ENCODE data around the gene PALM. TPM values are rescaled to one million over a fixed set of nuclear protein-coding genes. Genes with fewer than 3 reads are reported as not detected.

The PALM gene
- total RNA-seq, 1 donor from 2014 or later: 42.0 TPM

GRCh38 chr19:787536-787935 is 78.8 kb downstream of the PALM start:
- DNase-seq (ENCODE audit: low spot score): no peak
- H3K27ac Mint-ChIP-seq (ENCODE audit: unreplicated experiment): peak overlapping the region; percentile 30
- peaks cover 9% of the 10 kb centered on the region for H3K27me3 Mint-ChIP-seq (ENCODE audit: unreplicated experiment)
- H3K4me3 Mint-ChIP-seq (ENCODE audit: unreplicated experiment): no peak overlapping the region
- H3K4me1 Mint-ChIP-seq (ENCODE audit: unreplicated experiment): peaks cover 38% of the 10 kb centered on the region
- no peaks in the 10 kb centered on the region for H3K9me3 Mint-ChIP-seq (ENCODE audit: unreplicated experiment)
- H3K36me3 Mint-ChIP-seq (ENCODE audit: low read depth, unreplicated experiment): no peaks in the 10 kb centered on the region
- no peak for TF ChIP-seq CTCF (IDR thresholded peaks at IDR 0.05; ENCODE audit: unreplicated experiment)

GRCh38 chr19:788686-788982 is 79.9 kb downstream of the PALM start:
- peak overlapping the region; percentile 100 for H3K27ac Mint-ChIP-seq (ENCODE audit: unreplicated experiment)
- no peaks in the 10 kb centered on the region for H3K9me3 Mint-ChIP-seq (ENCODE audit: unreplicated experiment)
- no peak overlapping the region for H3K4me3 Mint-ChIP-seq (ENCODE audit: unreplicated experiment)
- peaks cover 32% of the 10 kb centered on the region for H3K4me1 Mint-ChIP-seq (ENCODE audit: unreplicated experiment)
- no peaks in the 10 kb centered on the region for H3K36me3 Mint-ChIP-seq (ENCODE audit: low read depth, unreplicated experiment)
- DNase-seq (ENCODE audit: low spot score): no peak
- H3K27me3 Mint-ChIP-seq (ENCODE audit: unreplicated experiment): peaks cover 8% of the 10 kb centered on the region
- no peak for TF ChIP-seq CTCF (IDR thresholded peaks at IDR 0.05; ENCODE audit: unreplicated experiment)

- H3K9me3 Mint-ChIP-seq (ENCODE audit: unreplicated experiment): no peaks in the 10 kb centered on the region
- DNase-seq (ENCODE audit: low spot score): peak; percentile 79
- H3K36me3 Mint-ChIP-seq (ENCODE audit: low read depth, unreplicated experiment): no peaks in the 10 kb centered on the region
- peak overlapping the region; percentile 100 for H3K27ac Mint-ChIP-seq (ENCODE audit: unreplicated experiment)
- peaks cover 31% of the 10 kb centered on the region for H3K4me1 Mint-ChIP-seq (ENCODE audit: unreplicated experiment)
- H3K27me3 Mint-ChIP-seq (ENCODE audit: unreplicated experiment): peaks cover 8% of the 10 kb centered on the region
- peak overlapping the region; percentile 77 for H3K4me3 Mint-ChIP-seq (ENCODE audit: unreplicated experiment)
- TF ChIP-seq CTCF (IDR thresholded peaks at IDR 0.05; ENCODE audit: unreplicated experiment): no peak
Measured at GRCh38 chr19:788983-789700, 80.4 kb downstream of the PALM start.

GRCh38 chr19:789701-790060 is 80.9 kb downstream of the PALM start:
- peaks cover 28% of the 10 kb centered on the region for H3K4me1 Mint-ChIP-seq (ENCODE audit: unreplicated experiment)
- DNase-seq (ENCODE audit: low spot score): no peak
- H3K36me3 Mint-ChIP-seq (ENCODE audit: low read depth, unreplicated experiment): no peaks in the 10 kb centered on the region
- TF ChIP-seq CTCF (IDR thresholded peaks at IDR 0.05; ENCODE audit: unreplicated experiment): no peak
- peak overlapping the region; percentile 77 for H3K4me3 Mint-ChIP-seq (ENCODE audit: unreplicated experiment)
- peak overlapping the region; percentile 100 for H3K27ac Mint-ChIP-seq (ENCODE audit: unreplicated experiment)
- peaks cover 8% of the 10 kb centered on the region for H3K27me3 Mint-ChIP-seq (ENCODE audit: unreplicated experiment)
- no peaks in the 10 kb centered on the region for H3K9me3 Mint-ChIP-seq (ENCODE audit: unreplicated experiment)

GRCh38 chr19:791007-791566 is 82.4 kb downstream of the PALM start:
- peaks cover 8% of the 10 kb centered on the region for H3K27me3 Mint-ChIP-seq (ENCODE audit: unreplicated experiment)
- peaks cover 27% of the 10 kb centered on the region for H3K4me1 Mint-ChIP-seq (ENCODE audit: unreplicated experiment)
- no peak for DNase-seq (ENCODE audit: low spot score)
- H3K9me3 Mint-ChIP-seq (ENCODE audit: unreplicated experiment): no peaks in the 10 kb centered on the region
- no peaks in the 10 kb centered on the region for H3K36me3 Mint-ChIP-seq (ENCODE audit: low read depth, unreplicated experiment)
- no peak for TF ChIP-seq CTCF (IDR thresholded peaks at IDR 0.05; ENCODE audit: unreplicated experiment)
- no peak overlapping the region for H3K4me3 Mint-ChIP-seq (ENCODE audit: unreplicated experiment)
- peak overlapping the region; percentile 89 for H3K27ac Mint-ChIP-seq (ENCODE audit: unreplicated experiment)

Measured in endothelial cell (in vitro differentiated cells).